ENCODE measurements around the gene SLC2A13. TPM values are rescaled to one million over a fixed set of nuclear protein-coding genes. Genes with fewer than 3 reads are reported as not detected.

The SLC2A13 gene
- total and polyA plus RNA-seq, 4 donors = 1.9 to 20.2 (median 6.9) TPM

- TF ChIP-seq, protein P1, sequence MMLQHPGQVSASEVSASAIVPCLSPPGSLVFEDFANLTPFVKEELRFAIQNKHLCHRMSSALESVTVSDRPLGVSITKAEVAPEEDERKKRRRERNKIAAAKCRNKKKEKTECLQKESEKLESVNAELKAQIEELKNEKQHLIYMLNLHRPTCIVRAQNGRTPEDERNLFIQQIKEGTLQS (IDR thresholded peaks at IDR 0.05) = no peak
- TF ChIP-seq TAF1 (conservative IDR thresholded peaks at IDR 0.05) = no peak
- TF ChIP-seq NR2F2 (IDR thresholded peaks at IDR 0.05) = no peak
- no peak for TF ChIP-seq RAD21 (IDR thresholded peaks at IDR 0.05)
- TF ChIP-seq FOXA1 (IDR thresholded peaks at IDR 0.05) = no peak
- TF ChIP-seq CTCF (IDR thresholded peaks at IDR 0.05; ENCODE audit: low read depth, low read length, missing input control) = no peak
- no peak for TF ChIP-seq GABPA (IDR thresholded peaks at IDR 0.05 in 1 of 2, conservative IDR thresholded peaks at IDR 0.05 in 1 of 2)
- TF ChIP-seq, protein P2, sequence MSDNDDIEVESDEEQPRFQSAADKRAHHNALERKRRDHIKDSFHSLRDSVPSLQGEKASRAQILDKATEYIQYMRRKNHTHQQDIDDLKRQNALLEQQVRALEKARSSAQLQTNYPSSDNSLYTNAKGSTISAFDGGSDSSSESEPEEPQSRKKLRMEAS (IDR thresholded peaks at IDR 0.05) = no peak
- TF ChIP-seq YY1 (IDR thresholded peaks at IDR 0.05) = no peak
- no peak for TF ChIP-seq ZBTB33 (IDR thresholded peaks at IDR 0.05)
- TF ChIP-seq RXRA (IDR thresholded peaks at IDR 0.05) = no peak
- TF ChIP-seq JUND (IDR thresholded peaks at IDR 0.05) = no peak
- no peak for TF ChIP-seq HNF4G (IDR thresholded peaks at IDR 0.05)
- TF ChIP-seq EGR1 (IDR thresholded peaks at IDR 0.05; ENCODE audit: low read depth in 2 of 2) = no peak
- no peak for TF ChIP-seq SP1 (IDR thresholded peaks at IDR 0.05)
- TF ChIP-seq, protein P3, sequence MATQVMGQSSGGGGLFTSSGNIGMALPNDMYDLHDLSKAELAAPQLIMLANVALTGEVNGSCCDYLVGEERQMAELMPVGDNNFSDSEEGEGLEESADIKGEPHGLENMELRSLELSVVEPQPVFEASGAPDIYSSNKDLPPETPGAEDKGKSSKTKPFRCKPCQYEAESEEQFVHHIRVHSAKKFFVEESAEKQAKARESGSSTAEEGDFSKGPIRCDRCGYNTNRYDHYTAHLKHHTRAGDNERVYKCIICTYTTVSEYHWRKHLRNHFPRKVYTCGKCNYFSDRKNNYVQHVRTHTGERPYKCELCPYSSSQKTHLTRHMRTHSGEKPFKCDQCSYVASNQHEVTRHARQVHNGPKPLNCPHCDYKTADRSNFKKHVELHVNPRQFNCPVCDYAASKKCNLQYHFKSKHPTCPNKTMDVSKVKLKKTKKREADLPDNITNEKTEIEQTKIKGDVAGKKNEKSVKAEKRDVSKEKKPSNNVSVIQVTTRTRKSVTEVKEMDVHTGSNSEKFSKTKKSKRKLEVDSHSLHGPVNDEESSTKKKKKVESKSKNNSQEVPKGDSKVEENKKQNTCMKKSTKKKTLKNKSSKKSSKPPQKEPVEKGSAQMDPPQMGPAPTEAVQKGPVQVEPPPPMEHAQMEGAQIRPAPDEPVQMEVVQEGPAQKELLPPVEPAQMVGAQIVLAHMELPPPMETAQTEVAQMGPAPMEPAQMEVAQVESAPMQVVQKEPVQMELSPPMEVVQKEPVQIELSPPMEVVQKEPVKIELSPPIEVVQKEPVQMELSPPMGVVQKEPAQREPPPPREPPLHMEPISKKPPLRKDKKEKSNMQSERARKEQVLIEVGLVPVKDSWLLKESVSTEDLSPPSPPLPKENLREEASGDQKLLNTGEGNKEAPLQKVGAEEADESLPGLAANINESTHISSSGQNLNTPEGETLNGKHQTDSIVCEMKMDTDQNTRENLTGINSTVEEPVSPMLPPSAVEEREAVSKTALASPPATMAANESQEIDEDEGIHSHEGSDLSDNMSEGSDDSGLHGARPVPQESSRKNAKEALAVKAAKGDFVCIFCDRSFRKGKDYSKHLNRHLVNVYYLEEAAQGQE (IDR thresholded peaks at IDR 0.05) = no peak
- no peak for TF ChIP-seq FOXA2 (IDR thresholded peaks at IDR 0.05)
- TF ChIP-seq HNF4A (conservative IDR thresholded peaks at IDR 0.05) = no peak
- H3K4me3 ChIP-seq (ENCODE audit: low read depth in 1 of 3, low read length in 3 of 3) = no peak overlapping the region
- H3K9ac ChIP-seq (ENCODE audit: low read depth in 1 of 2, low read length in 2 of 2) = no peak overlapping the region
- no peak overlapping the region for H3K27ac ChIP-seq (ENCODE audit: low read depth in 1 of 2, low read length in 2 of 2)
- H3K36me3 ChIP-seq (ENCODE audit: control insufficient read depth in 4 of 4, insufficient read depth in 3 of 4, low read depth in 1 of 4, low read length in 3 of 4) = no peaks in the 10 kb centered on the region
- 64% methylated on average over 3 of the region's 3 CpGs for WGBS
- DNase-seq (ENCODE audit: low spot score) = no peak
- H3K4me1 ChIP-seq (ENCODE audit: control insufficient read depth in 4 of 4, insufficient read depth in 4 of 4, low read length in 3 of 4) = peaks cover 2 to 18% (median 13%) of the 10 kb centered on the region in 4 donors
- no peaks in the 10 kb centered on the region for H3K27me3 ChIP-seq (ENCODE audit: control insufficient read depth in 4 of 4, insufficient read depth in 4 of 4, low read length in 3 of 4)
- H3K9me3 ChIP-seq (ENCODE audit: control insufficient read depth in 4 of 4, low read length in 3 of 4) = no peaks in the 10 kb centered on the region
These were observed 175.8 kb downstream of the SLC2A13 start for GRCh38 chr12:39930101-39930500.
